Neural progenitor cell (in vitro differentiated cells): Measurements from ENCODE around the gene ATP6V0A4.
"Not testable (repeated sequence)": the region's sequence is repeated elsewhere in the genome, so short reads cannot be mapped to it uniquely, and the experiment has no call there.

Source experiments
- CTCF ChIP-seq: fragments of 200-600 bp; sonication (generic); IDR thresholded peaks from 2 replicates; pipeline ENCODE4 v1.5.1; 2017; ENCODE audit warnings: antibody characterized with exemption, mild to moderate bottlenecking
- EZH2 ChIP-seq: fragments of 200-600 bp; sonication (generic); IDR thresholded peaks from 2 replicates; pipeline ENCODE4 v1.6.1; 2017; ENCODE audit warnings: antibody characterized with exemption, mild to moderate bottlenecking, moderate library complexity

- TF ChIP-seq CTCF, EZH2: not testable (repeated sequence)
Observed at GRCh38 chr7:138688037-138688436, 110.0 kb downstream of the ATP6V0A4 start.
